HepG2 (cell line): Measurements from ENCODE around the gene FGF18.

Experiments
- CHD2 ChIP-seq: IDR thresholded peaks from 2 replicates; pipeline ENCODE4 v1.6.1; 2011; ENCODE audit warnings: low read depth, low read length, improper control_type of control experiment
- CTCF ChIP-seq: sonication (generic); formaldehyde crosslinking; IDR thresholded peaks from 2 replicates; pipeline ENCODE4 v1.5.0; 2020; ENCODE audit warnings: mild to moderate bottlenecking, missing genetic modification reagents, moderate library complexity
- EZH2 ChIP-seq: conservative IDR thresholded peaks from 2 replicates; pipeline ENCODE4 v1.6.1; 2012; ENCODE audit warnings: mild to moderate bottlenecking, low read depth, low read length, moderate library complexity
- RFX5 ChIP-seq: IDR thresholded peaks from 2 replicates; pipeline ENCODE4 v1.6.1; 2011; ENCODE audit warnings: low read depth, low read length, improper control_type of control experiment
- SRF ChIP-seq: IDR thresholded peaks from 2 replicates; pipeline ENCODE4 v1.6.1; 2011; ENCODE audit warnings: mild to moderate bottlenecking, low read depth, low read length, moderate library complexity
- ZBTB43 ChIP-seq: sonication (generic); formaldehyde crosslinking; conservative IDR thresholded peaks from 2 replicates; pipeline ENCODE4 v1.4.0; 2020; ENCODE audit warnings: missing genetic modification reagents
- ZNF549 ChIP-seq: sonication (generic); formaldehyde crosslinking; IDR thresholded peaks from 2 replicates; pipeline ENCODE4 v1.5.0; 2020; ENCODE audit warnings: missing genetic modification reagents

GRCh38 chr5:171477666-171478065, 58.2 kb downstream of the FGF18 start:
- TF ChIP-seq ZNF549 (CRISPR knock-in tag) (no peak), CHD2 (no peak), EZH2 (no peak), SRF (no peak), RFX5 (no peak), ZBTB43 (CRISPR knock-in tag) (no peak), CTCF (no peak)
